HCT116 (cell line): Measurements from ENCODE around the gene SHROOM3. TPM values are rescaled to one million over a fixed set of nuclear protein-coding genes. Genes with fewer than 3 reads are reported as not detected.

ENCODE experiments used
- ATAC-seq: fragments of 200-7000 bp; cut with Tn5 transposase; 2 replicates; pipeline ENCODE4 v1.9.1; 2020; ENCODE audit warnings: mild to moderate bottlenecking, moderate library complexity
- BruUV-seq: library from RNA; stranded (reverse); fragments of 400-500 nt; replicated peaks from 2 replicates; lab custom pipeline; 2021; lab: Mats Ljungman, UMichigan
- CTCF ChIA-PET: fragments of 300-600 bp; sonication (Branson Sonifier 250); formaldehyde crosslinking; loops from one replicate; lab custom pipeline; 2021; ENCODE audit warnings: antibody characterized with exemption; lab: Charles Lee
- POLR2A ChIA-PET: fragments of 300-600, 350-600 bp; sonication (Branson Sonifier 250); formaldehyde crosslinking; loops from one replicate; lab custom pipeline; 2021; ENCODE audit warnings: antibody characterized with exemption; lab: Charles Lee
- RAD21 ChIA-PET, 2 experiments: fragments of 300-600 bp; sonication (Branson Sonifier 250); formaldehyde crosslinking; loops; one replicate each; lab custom pipeline; 2023; ENCODE audit warnings: low total read pairs in 2 of 2; ENCODE audit not compliant: uncharacterized antibody in 2 of 2, unreplicated experiment in 2 of 2, low non-redundant PET in 1 of 2; lab: Charles Lee
- DNase-seq: peaks from one replicate; pipeline ENCODE4 v3.0.0-alpha.2; 2010; ENCODE audit warnings: low read depth, low spot score
- H2AFZ ChIP-seq: fragments of 200-600 bp; shearing (Covaris generic), sonication (generic); 2 replicates; pipeline ENCODE4 v1.6.1; 2017; ENCODE audit warnings: low read depth, mixed run types, mixed read lengths, antibody characterized with exemption, low read length; ENCODE audit not compliant: poor library complexity, severe bottlenecking
- H3K27ac ChIP-seq: 2 replicates; pipeline ENCODE4 v1.5.1; 2012; ENCODE audit warnings: low read depth, low read length
- H3K27me3 ChIP-seq: fragments of 200-600 bp; sonication (generic); 2 replicates; pipeline ENCODE4 v1.6.1; 2016; ENCODE audit warnings: mixed run types, low read length, mixed read lengths; ENCODE audit not compliant: insufficient read depth
- H3K36me3 ChIP-seq, 2 experiments: fragments of 200-500 bp in 1 of 2; fragments of 200-600 bp in 1 of 2; sonication (Bioruptor generic) in 1 of 2; sonication (generic) in 1 of 2; 2 replicates each; pipeline versions ENCODE4 v1.5.1 to v1.6.1; 2014 to 2016; ENCODE audit warnings: low read length in 2 of 2, inconsistent platforms in 1 of 2, mixed read lengths in 1 of 2, mixed run types in 1 of 2; ENCODE audit not compliant: insufficient read depth in 2 of 2, control insufficient read depth in 1 of 2
- H3K4me1 ChIP-seq, 2 experiments: fragments of 200-600 bp in 1 of 2; sonication (generic) in 1 of 2; 2 replicates each; pipeline versions ENCODE4 v1.5.1 to v1.6.1; 2012 to 2017; ENCODE audit warnings: low read length in 2 of 2, inconsistent platforms in 1 of 2, mild to moderate bottlenecking in 1 of 2, mixed read lengths in 1 of 2, mixed run types in 1 of 2, moderate library complexity in 1 of 2; ENCODE audit not compliant: insufficient read depth in 2 of 2, control insufficient read depth in 1 of 2
- H3K4me2 ChIP-seq: fragments of 200-600 bp; sonication (generic); 2 replicates; pipeline ENCODE4 v1.6.1; 2017; ENCODE audit warnings: mixed run types, low read length, mixed read lengths
- H3K4me3 ChIP-seq, 2 experiments: fragments of 200-600 bp in 1 of 2; sonication (generic) in 1 of 2; replicated peaks in 1 of 2; 2 replicates each; pipeline ENCODE4 v1.5.1; 2011 to 2016; ENCODE audit warnings: low read length in 2 of 2, control low read depth in 1 of 2, low read depth in 1 of 2, mild to moderate bottlenecking in 1 of 2, mixed read lengths in 1 of 2, mixed run types in 1 of 2
- H3K79me2 ChIP-seq: fragments of 200-600 bp; sonication (generic); 2 replicates; pipeline ENCODE4 v1.6.1; 2017; ENCODE audit warnings: mild to moderate bottlenecking, mixed run types, low read length, moderate library complexity, mixed read lengths; ENCODE audit not compliant: insufficient read depth
- H3K9ac ChIP-seq: fragments of 200-600 bp; sonication (generic); 2 replicates; pipeline ENCODE4 v1.6.1; 2016; ENCODE audit warnings: low read length, mixed read lengths
- H3K9me2 ChIP-seq: fragments of 200-600 bp; sonication (generic), shearing (Covaris generic); 2 replicates; pipeline ENCODE4 v1.6.1; 2017; ENCODE audit warnings: mixed run types, mild to moderate bottlenecking, moderate library complexity; ENCODE audit not compliant: insufficient read depth
- H3K9me3 ChIP-seq, 2 experiments: fragments of 200-500 bp in 1 of 2; fragments of 200-600 bp in 1 of 2; sonication (Bioruptor generic) in 1 of 2; sonication (generic) in 1 of 2; 2 replicates each; pipeline ENCODE4 v1.6.1; 2014 to 2017; ENCODE audit warnings: low read length in 2 of 2, mixed read lengths in 2 of 2, inconsistent platforms in 1 of 2, low read depth in 1 of 2, mild to moderate bottlenecking in 1 of 2, mixed run types in 1 of 2, moderate library complexity in 1 of 2; ENCODE audit not compliant: control insufficient read depth in 1 of 2, insufficient read depth in 1 of 2
- H4K20me1 ChIP-seq: fragments of 200-600 bp; sonication (generic), shearing (Covaris generic); 2 replicates; pipeline ENCODE4 v1.6.1; 2017; ENCODE audit warnings: mixed run types, mild to moderate bottlenecking, moderate library complexity; ENCODE audit not compliant: insufficient read depth
- CBX3 ChIP-seq: IDR thresholded peaks from 2 replicates; pipeline ENCODE4 v1.6.1; 2012; ENCODE audit warnings: low read depth
- EGR1 ChIP-seq: IDR thresholded peaks from 2 replicates; pipeline ENCODE4 v1.6.1; 2012; ENCODE audit warnings: low read depth
- ELF1 ChIP-seq: IDR thresholded peaks from 2 replicates; pipeline ENCODE4 v1.6.1; 2012; ENCODE audit warnings: low read depth, borderline replicate concordance
- EZH2 ChIP-seq: fragments of 200-600 bp; sonication (generic); IDR thresholded peaks from 2 replicates; pipeline ENCODE4 v1.6.1; 2017; ENCODE audit warnings: antibody characterized with exemption, mixed run types
- EZH2phosphoT487 ChIP-seq: fragments of 200-600 bp; IDR thresholded peaks from 2 replicates; pipeline ENCODE4 v1.6.1; 2018; ENCODE audit warnings: antibody characterized with exemption, borderline replicate concordance
- FOSL1 ChIP-seq: IDR thresholded peaks from 2 replicates; pipeline ENCODE4 v1.6.1; 2012; ENCODE audit warnings: low read depth
- JUND ChIP-seq: IDR thresholded peaks from 2 replicates; pipeline ENCODE4 v1.6.1; 2012
- POLR2A ChIP-seq: IDR thresholded peaks from 2 replicates; pipeline ENCODE4 v1.7.0; 2011; ENCODE audit warnings: borderline replicate concordance; ENCODE audit not compliant: insufficient read depth, insufficient read length; ENCODE audit errors: extremely low read depth
- POLR2AphosphoS5 ChIP-seq: IDR thresholded peaks from 2 replicates; pipeline ENCODE4 v1.6.1; 2011; ENCODE audit warnings: mild to moderate bottlenecking, low read depth, low read length, moderate library complexity
- SP1 ChIP-seq: IDR thresholded peaks from 2 replicates; pipeline ENCODE4 v1.6.1; 2012; ENCODE audit warnings: low read depth
- SRF ChIP-seq: IDR thresholded peaks from 2 replicates; pipeline ENCODE4 v1.6.1; 2012; ENCODE audit warnings: low read depth
- TCF7L2 ChIP-seq: IDR thresholded peaks from 2 replicates; pipeline ENCODE4 v1.7.0; 2011; ENCODE audit warnings: borderline replicate concordance, inconsistent platforms; ENCODE audit not compliant: insufficient read depth, insufficient read length; ENCODE audit errors: extremely low read depth
- ZNF274 ChIP-seq: fragments of 200-500 bp; sonication (Bioruptor generic); IDR thresholded peaks from 2 replicates; pipeline ENCODE4 v1.6.1; 2014; ENCODE audit warnings: mild to moderate bottlenecking, low read depth, low read length, inconsistent platforms
- intact Hi-C: fragments of 100-400 bp; cut with micrococcal nuclease; formaldehyde crosslinking; loops from 2 replicates; pipeline ENCODE4 v1.10.0; 2022
- total RNA-seq: library from RNA; stranded (reverse); gene quantifications from one replicate; pipeline ENCODE4 v1.2.1, GENCODE V29; 2021; ENCODE audit not compliant: unreplicated experiment
- TF ChIP-seq, protein P1 (sequence below): IDR thresholded peaks from 2 replicates; pipeline ENCODE4 v1.6.1; 2012
- TF ChIP-seq, protein P2 (sequence below): IDR thresholded peaks from 2 replicates; pipeline ENCODE4 v1.6.1; 2012; ENCODE audit warnings: low read depth
- TF ChIP-seq, protein P3 (sequence below): IDR thresholded peaks from 2 replicates; pipeline ENCODE4 v1.6.1; 2011; ENCODE audit warnings: mild to moderate bottlenecking, low read length, moderate library complexity; ENCODE audit not compliant: insufficient replicate concordance; ENCODE audit errors: extremely low read depth

SHROOM3 gene
- total RNA-seq, 1 experiment from 2014 or later, result 22.5 TPM

DNA sequence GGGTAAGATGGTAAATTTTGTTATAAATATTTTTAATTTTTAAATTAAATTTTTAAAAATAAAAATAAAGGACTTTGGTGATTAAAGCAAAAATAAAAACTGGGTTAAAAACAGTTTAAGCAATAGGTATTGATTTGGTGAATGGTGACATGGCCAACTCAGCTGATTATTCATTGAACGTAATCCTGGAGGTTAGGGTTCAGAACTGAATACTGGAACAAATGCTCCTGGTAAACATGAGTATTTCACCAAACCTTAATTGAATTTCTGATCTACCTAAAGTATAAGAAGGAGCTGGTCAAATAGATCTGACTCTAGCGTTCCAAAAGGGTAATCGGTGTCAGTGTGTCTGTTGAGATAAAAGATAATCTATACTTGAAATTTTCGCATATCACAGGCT is 141.8 kb downstream of the SHROOM3 start:
- Histone ChIP-seq H3K27me3 (no peaks in the 10 kb centered on the region), H3K4me2 (no peak overlapping the region), H3K4me1 (no peaks in the 10 kb centered on the region; a peak in 1 of 4 replicates), H4K20me1 (no peaks in the 10 kb centered on the region), H2AFZ (no peak overlapping the region), H3K4me3 (no peak overlapping the region), H3K9ac (no peak overlapping the region), H3K36me3 (no peaks in the 10 kb centered on the region), H3K27ac (no peak overlapping the region), H3K9me2 (no peaks in the 10 kb centered on the region), H3K79me2 (no peaks in the 10 kb centered on the region), H3K9me3 (no peaks in the 10 kb centered on the region)
- CTCF ChIA-PET, result no interaction called here
- intact Hi-C loops, result no loop called here
- POLR2A ChIA-PET, result no interaction called here
- BruUV-seq, result no TSS peak
- TF ChIP-seq SP1 (no peak), ELF1 (no peak), EZH2 (no peak), POLR2AphosphoS5 (no peak)
- ATAC-seq, result no peak
- DNase-seq, result no peak
- RAD21 ChIA-PET, result no interaction called here

DNA sequence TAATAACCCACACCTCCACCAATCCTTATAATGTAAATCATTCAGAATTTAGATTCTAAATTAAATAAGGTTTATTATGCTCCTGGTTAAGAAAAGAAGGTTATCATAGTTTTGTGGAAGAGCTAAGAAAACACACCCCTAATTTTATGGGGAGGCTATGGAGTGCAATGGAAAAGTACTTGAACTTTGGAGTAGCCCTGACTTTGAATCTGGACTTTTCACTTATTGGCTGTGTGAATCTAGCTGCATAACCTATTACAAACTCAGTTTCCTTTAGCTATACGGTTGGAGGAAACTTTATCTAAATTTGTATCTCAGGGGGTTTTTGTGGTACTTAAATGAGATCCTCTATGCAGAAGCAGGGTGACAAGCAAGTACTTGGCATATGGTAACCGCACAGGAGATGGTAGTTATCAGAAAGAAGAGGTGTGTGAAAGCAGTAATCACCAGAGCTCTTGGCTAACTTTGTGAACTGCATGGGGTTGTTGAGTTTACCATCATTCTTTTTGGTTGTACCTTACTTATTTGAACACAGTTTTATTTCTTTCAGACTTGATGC is 143.1 kb downstream of the SHROOM3 start:
- Histone ChIP-seq H3K79me2 (no peaks in the 10 kb centered on the region), H3K9ac (no peak overlapping the region), H3K27ac (no peak overlapping the region), H2AFZ (peak overlapping the region; percentile 2), H3K9me3 (no peaks in the 10 kb centered on the region), H3K36me3 (no peaks in the 10 kb centered on the region), H3K4me1 (no peaks in the 10 kb centered on the region; a peak in 1 of 4 replicates), H4K20me1 (no peaks in the 10 kb centered on the region), H3K27me3 (no peaks in the 10 kb centered on the region), H3K4me2 (no peak overlapping the region), H3K9me2 (no peaks in the 10 kb centered on the region), H3K4me3 (no peak overlapping the region)
- CTCF ChIA-PET, result no interaction called here
- intact Hi-C loops, result no loop called here
- ATAC-seq, result no peak
- RAD21 ChIA-PET, result no interaction called here
- no peak for DNase-seq
- POLR2A ChIA-PET, result no interaction called here
- BruUV-seq, result no TSS peak
- TF ChIP-seq TCF7L2 (no peak), FOSL1 (no peak), EZH2 (no peak), JUND (no peak), EZH2phosphoT487 (no peak), ZNF274 (no peak), CBX3 (no peak), EGR1 (no peak), POLR2AphosphoS5 (no peak), SRF (no peak), POLR2A (no peak)
- TF ChIP-seq, protein P1, sequence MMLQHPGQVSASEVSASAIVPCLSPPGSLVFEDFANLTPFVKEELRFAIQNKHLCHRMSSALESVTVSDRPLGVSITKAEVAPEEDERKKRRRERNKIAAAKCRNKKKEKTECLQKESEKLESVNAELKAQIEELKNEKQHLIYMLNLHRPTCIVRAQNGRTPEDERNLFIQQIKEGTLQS, result no peak
- TF ChIP-seq, protein P2, sequence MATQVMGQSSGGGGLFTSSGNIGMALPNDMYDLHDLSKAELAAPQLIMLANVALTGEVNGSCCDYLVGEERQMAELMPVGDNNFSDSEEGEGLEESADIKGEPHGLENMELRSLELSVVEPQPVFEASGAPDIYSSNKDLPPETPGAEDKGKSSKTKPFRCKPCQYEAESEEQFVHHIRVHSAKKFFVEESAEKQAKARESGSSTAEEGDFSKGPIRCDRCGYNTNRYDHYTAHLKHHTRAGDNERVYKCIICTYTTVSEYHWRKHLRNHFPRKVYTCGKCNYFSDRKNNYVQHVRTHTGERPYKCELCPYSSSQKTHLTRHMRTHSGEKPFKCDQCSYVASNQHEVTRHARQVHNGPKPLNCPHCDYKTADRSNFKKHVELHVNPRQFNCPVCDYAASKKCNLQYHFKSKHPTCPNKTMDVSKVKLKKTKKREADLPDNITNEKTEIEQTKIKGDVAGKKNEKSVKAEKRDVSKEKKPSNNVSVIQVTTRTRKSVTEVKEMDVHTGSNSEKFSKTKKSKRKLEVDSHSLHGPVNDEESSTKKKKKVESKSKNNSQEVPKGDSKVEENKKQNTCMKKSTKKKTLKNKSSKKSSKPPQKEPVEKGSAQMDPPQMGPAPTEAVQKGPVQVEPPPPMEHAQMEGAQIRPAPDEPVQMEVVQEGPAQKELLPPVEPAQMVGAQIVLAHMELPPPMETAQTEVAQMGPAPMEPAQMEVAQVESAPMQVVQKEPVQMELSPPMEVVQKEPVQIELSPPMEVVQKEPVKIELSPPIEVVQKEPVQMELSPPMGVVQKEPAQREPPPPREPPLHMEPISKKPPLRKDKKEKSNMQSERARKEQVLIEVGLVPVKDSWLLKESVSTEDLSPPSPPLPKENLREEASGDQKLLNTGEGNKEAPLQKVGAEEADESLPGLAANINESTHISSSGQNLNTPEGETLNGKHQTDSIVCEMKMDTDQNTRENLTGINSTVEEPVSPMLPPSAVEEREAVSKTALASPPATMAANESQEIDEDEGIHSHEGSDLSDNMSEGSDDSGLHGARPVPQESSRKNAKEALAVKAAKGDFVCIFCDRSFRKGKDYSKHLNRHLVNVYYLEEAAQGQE, result no peak
- TF ChIP-seq, protein P3, sequence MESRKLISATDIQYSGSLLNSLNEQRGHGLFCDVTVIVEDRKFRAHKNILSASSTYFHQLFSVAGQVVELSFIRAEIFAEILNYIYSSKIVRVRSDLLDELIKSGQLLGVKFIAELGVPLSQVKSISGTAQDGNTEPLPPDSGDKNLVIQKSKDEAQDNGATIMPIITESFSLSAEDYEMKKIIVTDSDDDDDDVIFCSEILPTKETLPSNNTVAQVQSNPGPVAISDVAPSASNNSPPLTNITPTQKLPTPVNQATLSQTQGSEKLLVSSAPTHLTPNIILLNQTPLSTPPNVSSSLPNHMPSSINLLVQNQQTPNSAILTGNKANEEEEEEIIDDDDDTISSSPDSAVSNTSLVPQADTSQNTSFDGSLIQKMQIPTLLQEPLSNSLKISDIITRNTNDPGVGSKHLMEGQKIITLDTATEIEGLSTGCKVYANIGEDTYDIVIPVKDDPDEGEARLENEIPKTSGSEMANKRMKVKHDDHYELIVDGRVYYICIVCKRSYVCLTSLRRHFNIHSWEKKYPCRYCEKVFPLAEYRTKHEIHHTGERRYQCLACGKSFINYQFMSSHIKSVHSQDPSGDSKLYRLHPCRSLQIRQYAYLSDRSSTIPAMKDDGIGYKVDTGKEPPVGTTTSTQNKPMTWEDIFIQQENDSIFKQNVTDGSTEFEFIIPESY, result no peak
